ENCODE results near the gene TRAF1. TPM values are rescaled to one million over a fixed set of nuclear protein-coding genes. Genes with fewer than 3 reads are reported as not detected.

The TRAF1 gene
- total and polyA plus RNA-seq, 2 of the 13 experiments (the other 11 are each of a cell fraction or from before 2014, with no cell fraction given), result 0.44 to 1.0 TPM

- in situ Hi-C loops (cut with HindIII; ENCODE audit: extremely low pct_ligation_motif_present, low pct_unique_long_range_greater_than_20kb) (no loop called here), intact Hi-C loops (cut with micrococcal nuclease; ENCODE audit: unreplicated experiment) (no loop called here)
- H3K36me3 ChIP-seq (replicated peaks in 1 of 2; ENCODE audit: control insufficient read depth in 1 of 2, insufficient read depth in 2 of 2, low read length in 2 of 2), result peaks cover 13 to 49% of the 10 kb centered on the region in 2 experiments; a peak in 4 of 5 replicates
- CTCF ChIA-PET (ENCODE audit: low intra/inter-chr PET ratio, low total read pairs), result no interaction called here
- H3K27me3 ChIP-seq (ENCODE audit: control insufficient read depth in 1 of 2, insufficient read depth in 2 of 2, low read length in 2 of 2), result no peaks in the 10 kb centered on the region; a peak in 1 of 5 replicates
- BruUV-seq (replicated peaks), result no TSS peak
- H3K4me1 ChIP-seq (ENCODE audit: insufficient read depth, low read length), result peaks cover 38% of the 10 kb centered on the region
- POLR2A ChIA-PET, result no interaction called here
- ATAC-seq, result no peak
- H3K9ac ChIP-seq (ENCODE audit: insufficient read depth, low read depth, low read length), result no peak overlapping the region
- TF ChIP-seq SMAD9 (CRISPR knock-in tag; IDR thresholded peaks at IDR 0.05), result no peak
- no peak for TF ChIP-seq RBM22 (optimal IDR thresholded peaks at IDR 0.05; ENCODE audit: low read length)
- no peak for TF ChIP-seq YEATS2 (CRISPR knock-in tag; IDR thresholded peaks at IDR 0.05; ENCODE audit: borderline replicate concordance)
- TF ChIP-seq KLF16 (CRISPR knock-in tag; IDR thresholded peaks at IDR 0.05), result no peak
- 0 out of 2 replicates have a peak, but pooled peaks have one; percentile 27 for TF ChIP-seq ATF3 (CRISPR knock-in tag; IDR thresholded peaks at IDR 0.05)
- TF ChIP-seq EP300 (IDR thresholded peaks at IDR 0.05; ENCODE audit: low read depth in 2 of 2, low read length in 2 of 2), result no peak
- TF ChIP-seq EP300 (CRISPR knock-in tag; IDR thresholded peaks at IDR 0.05; ENCODE audit: borderline replicate concordance), result 0 out of 2 replicates have a peak, but pooled peaks have one; percentile 8
- peak; percentile 39; the same call in 1 of the 2 replicates for TF ChIP-seq FOSL2 (CRISPR knock-in tag; IDR thresholded peaks at IDR 0.05)
- no peak for DNase-seq (ENCODE audit: low spot score)
- 97% methylated on average over 4 of the region's 4 CpGs for WGBS (ENCODE audit: low lambda C conversion rate)
- no peak overlapping the region for H2AFZ ChIP-seq (ENCODE audit: low read length)
- FAIRE-seq, result no peak
- no peak overlapping the region for H3K4me3 ChIP-seq (replicated peaks in 1 of 3; ENCODE audit: insufficient read depth in 1 of 3, low read depth in 2 of 3, low read length in 3 of 3)
- peaks cover 14% of the 10 kb centered on the region for H3K79me2 ChIP-seq (ENCODE audit: insufficient read depth, low read length)
- H3K27ac ChIP-seq (ENCODE audit: extremely low read length, insufficient read depth, low read length), result no peak overlapping the region
- H4K20me1 ChIP-seq (ENCODE audit: insufficient read depth, low read length), result no peaks in the 10 kb centered on the region
- H3K4me2 ChIP-seq (ENCODE audit: low read depth, low read length), result no peak overlapping the region
- no peaks in the 10 kb centered on the region for H3K9me3 ChIP-seq (ENCODE audit: low read length)
Observed at GRCh38 chr9:120873512-120873911, 53.1 kb downstream of the TRAF1 start.

All from HepG2 (cell line).